Choroid plexus epithelial cell (primary cell): ENCODE data around the gene SMAD9.

ENCODE experiments used
- DNase-seq: peaks from one replicate; pipeline ENCODE4 v3.0.0-alpha.2; 2010; ENCODE audit warnings: low read depth
- H3K4me3 ChIP-seq: 2 replicates; pipeline ENCODE4 v1.5.1; 2011; ENCODE audit warnings: low read depth, mild to moderate bottlenecking, control low read depth, low read length, moderate library complexity
- TF ChIP-seq, protein P1 (sequence below): conservative IDR thresholded peaks from 2 replicates; pipeline ENCODE4 v1.5.1; 2011; ENCODE audit warnings: low read depth, mild to moderate bottlenecking, control low read depth, inconsistent platforms, low read length, moderate library complexity

SMAD9 gene

DNA sequence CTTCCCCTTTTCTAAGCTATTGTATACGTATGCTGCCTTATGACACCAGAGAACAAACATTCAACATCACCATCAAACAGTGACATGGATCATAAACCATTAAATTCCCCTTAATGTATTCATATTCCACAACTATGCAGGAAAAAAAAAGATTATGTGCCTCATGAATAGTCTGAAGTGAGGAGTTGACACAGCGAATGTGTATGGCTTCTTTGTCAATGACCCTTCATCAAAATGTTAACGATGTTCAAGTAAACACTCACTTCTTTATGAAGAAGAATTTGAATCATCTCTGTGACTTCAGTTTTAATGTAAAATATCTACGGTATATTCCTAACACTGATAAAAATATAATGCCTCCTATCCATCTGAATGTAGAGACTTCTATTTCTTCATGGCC, 44.6 kb downstream of the SMAD9 start:
- H3K4me3 ChIP-seq, result no peak overlapping the region
- DNase-seq, result no peak
- TF ChIP-seq, protein P1, sequence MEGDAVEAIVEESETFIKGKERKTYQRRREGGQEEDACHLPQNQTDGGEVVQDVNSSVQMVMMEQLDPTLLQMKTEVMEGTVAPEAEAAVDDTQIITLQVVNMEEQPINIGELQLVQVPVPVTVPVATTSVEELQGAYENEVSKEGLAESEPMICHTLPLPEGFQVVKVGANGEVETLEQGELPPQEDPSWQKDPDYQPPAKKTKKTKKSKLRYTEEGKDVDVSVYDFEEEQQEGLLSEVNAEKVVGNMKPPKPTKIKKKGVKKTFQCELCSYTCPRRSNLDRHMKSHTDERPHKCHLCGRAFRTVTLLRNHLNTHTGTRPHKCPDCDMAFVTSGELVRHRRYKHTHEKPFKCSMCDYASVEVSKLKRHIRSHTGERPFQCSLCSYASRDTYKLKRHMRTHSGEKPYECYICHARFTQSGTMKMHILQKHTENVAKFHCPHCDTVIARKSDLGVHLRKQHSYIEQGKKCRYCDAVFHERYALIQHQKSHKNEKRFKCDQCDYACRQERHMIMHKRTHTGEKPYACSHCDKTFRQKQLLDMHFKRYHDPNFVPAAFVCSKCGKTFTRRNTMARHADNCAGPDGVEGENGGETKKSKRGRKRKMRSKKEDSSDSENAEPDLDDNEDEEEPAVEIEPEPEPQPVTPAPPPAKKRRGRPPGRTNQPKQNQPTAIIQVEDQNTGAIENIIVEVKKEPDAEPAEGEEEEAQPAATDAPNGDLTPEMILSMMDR, result no peak

DNA sequence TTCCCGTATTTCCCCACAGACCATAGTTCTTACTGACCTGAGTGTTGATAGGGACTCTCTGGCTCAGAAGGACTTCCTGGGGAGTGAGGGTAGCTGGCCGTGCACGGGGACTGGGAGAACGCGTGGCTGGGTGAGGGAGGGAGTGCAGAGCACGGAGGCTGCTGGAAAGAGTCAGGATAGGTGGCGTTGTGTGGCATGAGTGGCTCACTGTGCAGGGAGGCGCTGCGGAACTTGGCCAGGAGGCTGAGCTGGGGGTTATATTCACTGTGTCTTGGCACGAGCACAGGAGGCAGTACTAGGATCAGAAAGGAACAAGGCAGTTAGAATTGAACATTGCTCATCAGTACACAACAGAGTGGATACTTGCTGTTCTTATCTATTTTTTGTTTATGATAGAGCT, 47.4 kb downstream of the SMAD9 start:
- TF ChIP-seq, protein P1, result no peak
- DNase-seq, result no peak
- no peak overlapping the region for H3K4me3 ChIP-seq

DNA sequence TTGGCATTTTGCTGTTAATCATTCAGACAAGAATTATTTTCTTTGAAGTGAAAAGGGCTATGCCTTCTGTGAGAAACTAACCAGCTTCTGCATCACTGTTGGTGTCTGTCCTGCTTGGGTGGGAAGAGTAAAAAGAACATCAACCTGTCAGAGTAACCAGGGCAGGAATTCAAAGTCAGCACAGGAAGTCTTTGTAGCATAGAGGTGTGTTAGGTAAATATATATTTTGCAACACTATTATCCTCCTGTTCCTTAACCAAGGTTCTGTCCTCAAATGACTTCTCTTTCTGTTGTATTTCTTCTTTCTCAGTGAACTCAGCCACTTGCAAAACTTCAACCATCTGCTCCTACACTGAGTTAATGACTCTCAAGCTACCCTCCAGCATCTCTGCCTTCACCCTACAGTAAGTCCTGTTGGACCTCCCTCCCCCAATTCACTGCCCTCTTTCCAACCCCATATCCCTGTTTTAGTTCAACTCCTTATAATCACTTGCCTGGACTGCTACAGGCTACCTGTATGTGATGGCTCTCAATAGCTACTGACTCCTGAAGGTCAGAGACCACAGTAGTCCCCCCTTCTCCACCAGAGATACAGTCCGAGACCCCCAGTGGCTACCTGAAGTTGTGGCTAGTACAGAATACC, 49.9 kb downstream of the SMAD9 start:
- no peak for DNase-seq
- TF ChIP-seq, protein P1, result no peak
- no peak overlapping the region for H3K4me3 ChIP-seq

DNA sequence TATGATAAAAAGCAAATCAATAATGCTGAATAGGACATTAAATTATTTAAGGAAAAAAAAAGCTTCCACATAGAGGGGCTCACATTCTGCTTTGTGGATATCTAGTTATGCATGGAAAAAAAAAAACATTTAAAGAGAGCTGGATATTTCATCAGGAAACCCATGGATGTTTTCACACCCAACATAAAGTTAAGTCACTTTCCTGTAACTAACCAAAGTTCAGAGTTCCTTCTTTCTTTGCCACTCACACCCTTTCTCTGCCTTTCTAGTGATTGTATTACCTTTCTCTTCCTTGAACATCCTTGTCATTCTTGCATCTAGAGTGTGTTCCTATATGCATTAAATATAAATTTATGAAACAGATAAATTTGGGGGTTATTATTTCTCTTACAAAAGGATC, 53.8 kb downstream of the SMAD9 start:
- TF ChIP-seq, protein P1, result no peak
- H3K4me3 ChIP-seq, result no peak overlapping the region
- no peak for DNase-seq

DNA sequence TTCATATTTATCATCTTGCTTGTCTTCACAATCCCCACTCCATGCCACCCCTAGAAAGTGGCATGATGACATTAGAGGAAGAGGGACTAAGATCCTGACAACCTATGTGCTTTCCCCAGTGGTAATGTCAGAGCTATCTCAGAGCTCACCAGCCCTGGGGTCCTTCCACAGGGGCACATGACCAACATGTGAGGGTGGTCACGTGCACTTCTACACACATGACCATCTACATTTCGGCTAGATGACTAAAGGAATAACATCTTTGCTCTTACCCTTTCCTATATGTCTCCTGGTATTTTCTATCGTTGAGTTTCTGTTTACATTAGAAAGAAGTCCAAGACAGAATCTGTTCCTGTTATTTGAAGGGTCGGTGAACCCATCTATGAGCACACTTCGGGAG, 54.8 kb downstream of the SMAD9 start:
- TF ChIP-seq, protein P1, result no peak
- DNase-seq, result no peak
- no peak overlapping the region for H3K4me3 ChIP-seq

DNA sequence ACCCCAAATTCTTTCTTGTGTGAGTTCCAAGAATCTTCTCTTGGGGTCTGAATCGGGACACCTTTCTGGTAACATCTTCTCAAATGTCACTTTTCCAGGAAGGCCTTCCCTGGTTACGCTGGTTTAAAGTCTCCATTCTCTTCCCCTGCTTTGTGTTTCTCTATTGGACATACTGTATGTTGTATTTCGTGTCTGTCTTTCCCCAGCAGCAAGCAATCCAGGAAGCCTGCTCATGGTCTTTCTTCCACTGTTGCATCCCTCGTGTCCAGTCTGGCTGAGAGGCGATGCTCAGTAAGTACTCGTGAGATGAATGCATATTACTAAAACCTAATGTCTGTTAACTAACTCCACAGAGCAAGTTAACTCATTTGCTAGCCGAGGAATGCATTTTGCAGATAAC, 57.3 kb downstream of the SMAD9 start:
- TF ChIP-seq, protein P1, result no peak
- DNase-seq, result no peak
- no peak overlapping the region for H3K4me3 ChIP-seq

DNA sequence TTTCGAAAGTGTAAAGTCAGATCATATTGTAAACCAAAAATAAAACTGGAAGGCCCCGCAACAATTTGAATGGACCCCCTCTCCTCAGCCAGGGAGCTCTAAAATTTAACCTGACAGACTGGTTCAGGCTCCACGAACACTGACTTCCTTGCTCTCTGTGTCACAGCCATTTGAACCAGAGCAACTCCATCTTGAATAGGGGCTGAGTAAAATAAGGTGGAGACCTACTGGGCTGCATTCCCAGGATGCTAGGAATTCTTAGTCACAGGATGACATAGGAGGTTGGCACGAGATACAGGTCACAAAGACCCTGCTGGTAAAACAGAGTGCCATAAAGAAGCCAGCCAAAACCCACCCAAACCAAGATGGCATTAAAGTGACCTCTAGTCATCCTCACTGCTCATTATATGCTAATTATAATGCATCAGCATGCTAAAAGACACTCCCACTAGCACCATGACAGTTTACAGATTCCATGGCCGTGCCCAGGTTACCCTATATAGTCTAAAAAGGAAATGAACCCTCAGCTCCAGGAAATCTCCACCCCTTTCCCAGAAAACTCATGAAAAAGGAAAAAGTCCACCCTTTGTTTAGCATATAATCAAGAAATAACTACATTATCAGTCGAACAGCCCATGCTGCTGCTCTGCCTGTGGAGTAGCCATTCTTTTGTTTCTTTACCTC, 57.9 kb downstream of the SMAD9 start:
- H3K4me3 ChIP-seq, result no peak overlapping the region
- TF ChIP-seq, protein P1, result no peak
- DNase-seq, result no peak
